PFSK-1 (cell line): ENCODE results near the gene KCNIP1.
A peak's percentile ranks its signal among the peaks of the same experiment; 100 is the strongest.

Experiments
- FOXP2 ChIP-seq: optimal IDR thresholded peaks from 2 replicates; pipeline ENCODE3; 2011; ENCODE audit warnings: borderline replicate concordance, control low read depth, inconsistent platforms; ENCODE audit not compliant: insufficient read depth; ENCODE audit errors: extremely low read length, extremely low read depth
- POLR2AphosphoS5 ChIP-seq: IDR thresholded peaks from 2 replicates; pipeline ENCODE4 v1.6.1; 2012; ENCODE audit warnings: low read depth, mild to moderate bottlenecking, control low read depth, low read length, moderate library complexity
- SIN3A ChIP-seq: IDR thresholded peaks from 2 replicates; pipeline ENCODE4 v1.6.1; 2012; ENCODE audit warnings: mild to moderate bottlenecking, low read length, moderate library complexity, borderline replicate concordance; ENCODE audit not compliant: insufficient read depth
- TAF1 ChIP-seq: IDR thresholded peaks from 2 replicates; pipeline ENCODE4 v1.6.1; 2012; ENCODE audit warnings: low read length, control low read depth, borderline replicate concordance; ENCODE audit not compliant: insufficient read depth
- TF ChIP-seq, protein P1 (sequence below), 2 experiments: IDR thresholded peaks; 2 replicates each; pipeline versions ENCODE4 v1.6.1 to v1.8.0; 2011 to 2012; ENCODE audit warnings: low read depth in 2 of 2, low read length in 2 of 2, control low read depth in 1 of 2, inconsistent platforms in 1 of 2, mild to moderate bottlenecking in 1 of 2, moderate library complexity in 1 of 2; ENCODE audit not compliant: insufficient read depth in 1 of 2

The KCNIP1 gene

DNA sequence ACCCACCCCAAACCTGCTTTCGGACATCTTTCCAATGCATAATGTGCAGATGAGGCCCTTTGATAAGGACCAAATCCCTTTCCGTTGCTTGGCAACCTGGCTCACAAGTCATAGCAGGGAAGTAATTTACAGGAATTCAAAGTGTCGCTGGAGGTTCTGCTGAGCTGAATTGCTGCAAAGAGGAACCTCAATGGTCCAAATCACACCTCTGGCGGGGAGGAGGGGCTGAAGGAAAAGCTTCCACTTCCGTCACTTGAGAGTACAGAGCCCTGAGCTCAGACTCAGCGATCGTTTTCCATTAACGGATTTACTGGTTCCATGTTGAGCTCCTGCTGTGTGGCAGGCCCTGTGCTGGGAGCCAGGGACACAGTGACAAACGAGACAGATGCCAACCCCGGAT lies 99.3 kb downstream of the KCNIP1 start:
- no peak for TF ChIP-seq TAF1

DNA sequence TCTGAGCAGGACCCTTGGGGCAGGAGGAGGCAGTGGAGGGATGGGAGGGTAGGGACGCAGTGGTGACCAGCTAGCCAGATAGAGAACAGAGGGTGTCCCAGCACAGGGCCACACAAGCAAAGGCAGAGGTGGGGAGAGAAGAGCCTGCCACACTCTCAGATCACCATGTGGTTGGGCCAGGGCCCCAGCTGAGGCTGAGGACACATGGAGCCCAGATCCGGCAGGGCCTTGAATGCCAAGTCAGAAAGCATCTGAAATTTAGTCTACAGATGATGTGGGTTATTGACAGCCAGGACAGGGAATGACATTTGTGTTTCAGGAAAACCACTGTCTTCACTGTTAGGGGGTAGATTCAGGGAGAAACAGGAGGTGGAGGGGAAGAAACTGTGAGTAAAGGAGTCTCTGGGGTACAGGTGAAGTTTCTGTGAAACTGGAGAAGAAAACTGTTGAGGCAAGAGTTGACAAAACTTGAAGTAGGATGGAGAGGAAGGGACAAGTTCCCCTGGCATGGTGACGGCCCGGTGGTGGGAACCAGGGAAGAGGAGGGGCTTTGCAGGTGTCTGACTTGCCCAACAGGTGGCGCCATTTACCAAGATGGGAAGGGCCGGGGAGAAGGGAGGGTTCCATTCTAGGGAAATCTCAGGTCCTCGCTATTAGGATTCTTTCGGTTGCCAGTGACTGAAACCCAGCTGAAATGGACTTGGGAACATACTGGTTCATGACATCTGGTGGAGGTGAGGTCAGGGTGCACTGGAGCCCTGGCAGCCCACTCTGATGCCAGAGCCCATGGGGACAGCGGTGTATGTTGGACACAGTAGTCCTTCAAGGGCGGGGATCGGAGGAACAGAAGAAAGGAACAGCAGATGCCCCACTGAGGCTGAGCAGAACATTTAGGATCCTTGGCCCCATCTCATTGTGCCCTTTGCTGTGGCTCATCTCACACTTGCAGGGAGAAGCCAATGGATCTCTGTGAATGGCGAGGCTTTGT lies 100.1 kb downstream of the KCNIP1 start:
- no peak for TF ChIP-seq SIN3A
- TF ChIP-seq POLR2AphosphoS5, result no peak
- no peak for TF ChIP-seq FOXP2

DNA sequence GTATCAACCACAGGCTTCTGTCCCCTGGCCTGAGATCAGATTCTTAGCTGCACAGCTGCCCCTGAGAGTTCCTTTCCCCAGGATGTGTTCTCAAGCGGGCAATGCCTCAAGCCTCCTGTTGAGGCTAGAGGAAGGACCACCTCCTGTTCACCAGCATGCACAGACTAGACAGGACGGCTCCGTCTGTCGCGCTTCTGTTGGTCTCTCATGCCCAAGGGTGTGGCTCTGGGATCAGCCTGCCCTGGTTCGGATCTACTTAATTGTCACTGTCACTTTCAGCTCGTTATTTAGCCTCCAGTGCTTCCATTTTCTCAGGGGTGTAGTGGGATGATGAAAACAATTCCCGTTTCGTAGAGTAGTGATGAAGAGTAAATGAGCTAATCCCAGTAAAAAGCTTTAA lies 103.1 kb downstream of the KCNIP1 start:
- TF ChIP-seq TAF1, result no peak
- TF ChIP-seq POLR2AphosphoS5, result no peak
- TF ChIP-seq FOXP2, result no peak
- TF ChIP-seq SIN3A, result no peak
- TF ChIP-seq, protein P1, sequence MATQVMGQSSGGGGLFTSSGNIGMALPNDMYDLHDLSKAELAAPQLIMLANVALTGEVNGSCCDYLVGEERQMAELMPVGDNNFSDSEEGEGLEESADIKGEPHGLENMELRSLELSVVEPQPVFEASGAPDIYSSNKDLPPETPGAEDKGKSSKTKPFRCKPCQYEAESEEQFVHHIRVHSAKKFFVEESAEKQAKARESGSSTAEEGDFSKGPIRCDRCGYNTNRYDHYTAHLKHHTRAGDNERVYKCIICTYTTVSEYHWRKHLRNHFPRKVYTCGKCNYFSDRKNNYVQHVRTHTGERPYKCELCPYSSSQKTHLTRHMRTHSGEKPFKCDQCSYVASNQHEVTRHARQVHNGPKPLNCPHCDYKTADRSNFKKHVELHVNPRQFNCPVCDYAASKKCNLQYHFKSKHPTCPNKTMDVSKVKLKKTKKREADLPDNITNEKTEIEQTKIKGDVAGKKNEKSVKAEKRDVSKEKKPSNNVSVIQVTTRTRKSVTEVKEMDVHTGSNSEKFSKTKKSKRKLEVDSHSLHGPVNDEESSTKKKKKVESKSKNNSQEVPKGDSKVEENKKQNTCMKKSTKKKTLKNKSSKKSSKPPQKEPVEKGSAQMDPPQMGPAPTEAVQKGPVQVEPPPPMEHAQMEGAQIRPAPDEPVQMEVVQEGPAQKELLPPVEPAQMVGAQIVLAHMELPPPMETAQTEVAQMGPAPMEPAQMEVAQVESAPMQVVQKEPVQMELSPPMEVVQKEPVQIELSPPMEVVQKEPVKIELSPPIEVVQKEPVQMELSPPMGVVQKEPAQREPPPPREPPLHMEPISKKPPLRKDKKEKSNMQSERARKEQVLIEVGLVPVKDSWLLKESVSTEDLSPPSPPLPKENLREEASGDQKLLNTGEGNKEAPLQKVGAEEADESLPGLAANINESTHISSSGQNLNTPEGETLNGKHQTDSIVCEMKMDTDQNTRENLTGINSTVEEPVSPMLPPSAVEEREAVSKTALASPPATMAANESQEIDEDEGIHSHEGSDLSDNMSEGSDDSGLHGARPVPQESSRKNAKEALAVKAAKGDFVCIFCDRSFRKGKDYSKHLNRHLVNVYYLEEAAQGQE (IDR thresholded peaks at IDR 0.05; ENCODE audit: insufficient read depth in 1 of 2, low read depth in 2 of 2, low read length in 2 of 2), result no peak

DNA sequence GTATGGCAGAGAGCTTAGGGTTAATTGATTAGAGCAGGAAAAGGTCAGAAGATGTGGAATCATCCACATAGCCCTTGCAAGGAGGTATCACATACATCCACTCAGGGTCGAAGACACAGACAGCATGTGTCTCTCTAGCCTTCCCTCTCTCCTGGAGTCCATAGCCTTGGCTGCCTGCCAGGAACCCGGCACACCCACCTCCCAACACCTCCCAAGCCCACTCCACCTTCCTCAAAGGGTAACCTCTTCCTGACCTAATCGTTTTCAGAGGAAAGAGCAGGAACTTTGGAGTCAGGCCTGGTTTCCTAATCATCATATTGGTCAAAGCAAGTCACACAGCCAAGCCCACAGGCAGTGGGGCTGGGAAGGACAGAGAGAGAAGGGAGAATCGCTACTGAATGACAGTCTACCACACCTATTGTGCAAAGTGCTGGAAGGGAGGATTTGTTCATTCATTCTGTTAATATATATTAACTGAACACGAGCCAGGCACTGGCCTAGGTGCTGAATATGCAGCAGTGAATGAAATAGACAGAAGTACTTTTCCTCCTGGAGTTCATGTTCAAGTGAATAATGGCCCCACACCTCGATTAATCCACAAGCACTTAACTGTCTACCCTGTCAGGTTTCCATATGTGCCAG lies 107.8 kb downstream of the KCNIP1 start:
- TF ChIP-seq POLR2AphosphoS5 (no peak), SIN3A (no peak), FOXP2 (no peak), TAF1 (no peak)
- TF ChIP-seq, protein P1 (IDR thresholded peaks at IDR 0.05; ENCODE audit: insufficient read depth in 1 of 2, low read depth in 2 of 2, low read length in 2 of 2), result peak; percentile 79 to 91

DNA sequence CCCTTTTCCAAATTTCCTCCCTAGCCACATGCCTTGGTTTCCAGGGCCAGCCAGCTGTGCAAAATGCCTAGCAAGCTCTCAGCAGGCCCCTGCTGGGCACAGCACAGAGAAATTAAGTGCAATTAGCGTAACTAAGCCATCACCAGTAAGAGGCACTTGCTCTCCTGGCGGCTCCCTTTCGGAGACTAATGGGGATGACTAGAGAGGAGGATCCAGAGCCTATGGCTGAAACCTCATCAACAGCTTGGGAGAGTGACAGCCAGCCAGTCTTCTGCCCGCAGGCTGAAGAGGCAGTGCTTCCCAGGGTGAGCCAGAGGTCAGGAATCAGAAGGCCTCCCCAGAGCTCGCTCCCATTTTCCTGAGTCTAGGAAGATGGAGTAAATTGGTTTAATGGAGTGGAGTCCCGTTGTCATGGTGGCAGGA lies 108.4 kb downstream of the KCNIP1 start:
- TF ChIP-seq TAF1 (no peak), POLR2AphosphoS5 (no peak), SIN3A (no peak), FOXP2 (no peak)
- TF ChIP-seq, protein P1 (IDR thresholded peaks at IDR 0.05; ENCODE audit: insufficient read depth in 1 of 2, low read depth in 2 of 2, low read length in 2 of 2), result no peak

DNA sequence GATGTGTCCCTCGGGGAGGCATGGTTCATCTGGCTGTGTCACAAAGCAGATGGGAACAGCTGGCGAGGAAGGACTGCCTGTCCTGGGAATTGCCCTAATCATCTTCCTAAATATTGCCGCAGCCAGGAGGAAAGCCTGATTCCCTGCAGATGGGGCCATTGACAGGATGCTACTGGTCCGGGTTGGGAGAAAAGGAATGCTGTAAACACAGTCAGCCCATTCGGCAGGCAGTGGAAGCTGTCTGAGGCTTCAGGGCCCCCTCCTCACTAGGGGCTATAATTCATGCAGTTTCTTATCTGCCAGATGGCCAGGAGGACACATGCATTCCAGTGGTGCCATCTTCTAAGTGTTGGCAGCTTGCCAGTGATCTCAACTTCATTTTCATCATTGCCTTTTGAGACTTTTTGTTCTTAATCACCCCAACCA lies 110.3 kb downstream of the KCNIP1 start:
- TF ChIP-seq FOXP2 (no peak), POLR2AphosphoS5 (no peak), SIN3A (no peak), TAF1 (no peak)
- TF ChIP-seq, protein P1 (IDR thresholded peaks at IDR 0.05; ENCODE audit: insufficient read depth in 1 of 2, low read depth in 2 of 2, low read length in 2 of 2), result no peak
